HG03064 (cell line): ENCODE results near the gene OR10A5.
"Not testable (repeated sequence)": the region's sequence is repeated elsewhere in the genome, so short reads cannot be mapped to it uniquely, and the experiment has no call there.

Experiments used
- ATAC-seq: cut with Tn5 transposase; IDR thresholded peaks from one replicate; pipeline ENCODE4 v1.9.1; 2021; ENCODE audit warnings: low read depth; ENCODE audit not compliant: unreplicated experiment

Gene OR10A5

GRCh38 chr11:6871278-6871677 is 25.8 kb downstream of the OR10A5 start:
- no peak for ATAC-seq

DNA sequence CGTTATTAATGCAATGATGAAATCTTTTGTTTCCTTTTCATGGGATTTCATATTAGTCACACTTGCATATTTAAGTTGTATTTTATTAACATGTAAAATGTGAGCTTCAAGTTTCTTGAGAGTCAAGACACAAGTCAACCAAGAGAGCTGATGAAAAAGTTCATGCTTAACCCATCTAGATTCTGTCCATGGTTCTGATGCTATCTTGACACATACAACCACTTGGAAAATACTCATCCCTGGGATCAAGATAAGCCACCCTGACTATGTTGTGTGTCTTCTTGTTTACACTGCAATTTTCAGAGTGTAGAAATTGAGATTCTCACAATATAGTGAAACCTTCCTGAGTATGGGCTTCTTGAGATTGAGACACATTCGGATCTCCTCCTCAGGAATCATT is 30.3 kb downstream of the OR10A5 start:
- ATAC-seq = no peak

DNA sequence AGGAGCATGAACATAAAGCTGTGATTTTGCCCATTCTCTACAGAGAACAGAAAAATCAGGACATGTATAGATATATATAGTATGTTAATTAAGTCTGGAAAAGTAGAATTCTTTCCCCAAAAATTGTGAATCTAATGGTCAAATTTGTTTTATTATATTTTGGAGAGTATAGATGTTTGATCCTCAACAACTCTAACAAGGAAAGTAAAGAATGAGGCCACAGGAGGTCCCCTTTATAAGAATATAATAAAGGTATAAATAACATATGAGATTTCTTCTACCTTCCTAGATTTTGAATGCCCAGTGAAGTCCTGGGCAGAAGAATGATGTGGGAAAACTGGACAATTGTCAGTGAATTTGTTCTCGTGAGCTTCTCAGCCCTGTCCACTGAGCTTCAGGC is 30.8 kb downstream of the OR10A5 start, which contains the start of gene OR10A4:
TSS of gene OR10A4 (plus strand) at position 301 of the 400 bp plus-strand sequence. CDS start at position 324, 23 bp downstream.
- no peak for ATAC-seq

DNA sequence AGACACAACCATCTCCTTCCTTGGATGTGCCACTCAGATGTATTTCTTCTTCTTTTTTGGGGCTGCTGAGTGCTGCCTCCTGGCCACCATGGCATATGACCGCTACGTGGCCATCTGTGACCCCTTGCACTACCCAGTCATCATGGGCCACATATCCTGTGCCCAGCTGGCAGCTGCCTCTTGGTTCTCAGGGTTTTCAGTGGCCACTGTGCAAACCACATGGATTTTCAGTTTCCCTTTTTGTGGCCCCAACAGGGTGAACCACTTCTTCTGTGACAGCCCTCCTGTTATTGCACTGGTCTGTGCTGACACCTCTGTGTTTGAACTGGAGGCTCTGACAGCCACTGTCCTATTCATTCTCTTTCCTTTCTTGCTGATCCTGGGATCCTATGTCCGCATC is 31.4 kb downstream of the OR10A5 start:
- no peak for ATAC-seq

DNA sequence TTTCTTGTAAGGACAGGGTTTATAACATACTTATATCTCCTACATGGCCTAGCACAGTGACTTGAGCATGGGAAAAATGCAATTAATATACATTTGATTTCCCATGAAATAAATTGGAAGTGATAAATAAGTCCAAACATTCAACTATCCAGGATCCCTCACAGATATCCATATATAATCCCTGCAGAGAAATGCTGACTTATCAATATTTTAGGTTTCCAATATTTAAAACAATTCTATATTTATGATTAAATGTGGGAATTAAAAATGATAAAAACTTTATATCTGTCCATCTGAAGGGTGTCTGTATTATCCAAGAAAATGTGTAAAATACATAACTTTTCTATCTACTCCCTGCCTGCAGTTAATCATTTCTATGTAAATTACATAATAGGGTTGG is 37.3 kb downstream of the OR10A5 start:
- ATAC-seq = no peak

DNA sequence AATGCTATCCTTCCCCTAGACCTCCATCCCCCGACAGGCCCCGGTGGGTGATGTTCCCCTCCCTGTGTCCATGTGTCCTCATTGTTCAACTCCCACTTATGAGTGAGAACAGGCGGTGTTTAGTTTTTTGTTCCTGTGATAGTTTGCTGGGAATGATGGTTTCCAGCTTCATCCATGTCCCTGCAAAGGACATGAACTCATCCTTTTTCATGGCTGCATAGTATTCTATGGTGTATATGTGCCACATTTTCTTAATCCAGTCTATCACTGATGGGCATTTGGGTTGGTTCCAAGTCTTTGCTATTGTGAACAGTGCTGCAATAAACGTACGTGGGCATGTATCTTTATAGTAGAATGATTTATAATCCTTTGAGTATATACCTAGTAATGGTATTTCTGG is 42.2 kb downstream of the OR10A5 start:
- not testable (repeated sequence) for ATAC-seq

DNA sequence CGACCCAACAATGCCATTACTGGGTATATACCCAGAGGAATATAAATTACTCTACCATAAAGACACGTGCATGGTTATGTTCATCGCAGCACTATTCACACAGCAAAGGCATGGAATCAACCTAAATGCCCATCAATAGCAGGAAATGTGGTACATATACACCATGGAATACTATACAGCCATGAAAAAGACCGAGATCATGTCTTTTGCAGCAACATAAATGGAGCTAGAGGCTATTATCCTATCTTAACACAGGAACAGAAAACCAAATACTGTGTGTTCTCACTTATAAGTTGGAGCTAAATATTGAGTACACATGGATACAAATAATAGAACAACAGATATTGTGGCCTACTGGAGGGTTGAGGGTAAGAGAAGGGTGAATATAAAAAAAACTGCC is 43.3 kb downstream of the OR10A5 start:
- ATAC-seq = no peak

- ATAC-seq = no peak
These were observed 44.4 kb downstream of the OR10A5 start for GRCh38 chr11:6889835-6890234.

GRCh38 chr11:6892400-6892799 is 46.9 kb downstream of the OR10A5 start, which contains the start of gene OR2D2:
Gene OR2D2, minus strand, starts transcription at chr11:6892500. Its CDS starts 0 bp downstream, at chr11:6892500.
- no peak for ATAC-seq

GRCh38 chr11:6894097-6894496 is 48.6 kb downstream of the OR10A5 start:
- ATAC-seq = no peak

GRCh38 chr11:6895010-6895409 is 49.5 kb downstream of the OR10A5 start:
- ATAC-seq = no peak
